GM18868 (cell line): ENCODE data around the gene AGFG1.
"Not testable (repeated sequence)": the region's sequence is repeated elsewhere in the genome, so short reads cannot be mapped to it uniquely, and the experiment has no call there.

Experiments
- ATAC-seq: cut with Tn5 transposase; IDR thresholded peaks from one replicate; pipeline ENCODE4 v1.9.1; 2021; ENCODE audit warnings: mild to moderate bottlenecking, moderate library complexity; ENCODE audit not compliant: unreplicated experiment

Gene AGFG1

DNA sequence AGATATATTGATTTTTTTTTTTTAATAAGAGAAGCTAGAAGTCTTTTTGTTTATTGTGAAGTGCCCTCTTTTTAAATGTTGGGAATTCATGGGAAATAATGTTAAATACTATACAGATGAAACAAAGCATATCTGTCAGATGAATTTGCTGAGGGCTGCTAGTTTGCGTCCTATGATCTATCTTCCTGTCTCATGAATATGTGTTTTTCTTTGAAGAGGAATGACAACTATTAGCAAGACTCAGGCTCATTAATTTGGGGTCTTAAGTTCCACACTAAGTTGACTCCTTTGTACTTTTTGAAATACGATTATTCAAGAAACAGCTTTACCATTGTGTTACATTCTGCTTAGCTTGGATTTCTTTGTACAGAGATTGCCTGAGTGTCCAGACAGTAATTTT, 57.9 kb downstream of the AGFG1 start:
- ATAC-seq: no peak

DNA sequence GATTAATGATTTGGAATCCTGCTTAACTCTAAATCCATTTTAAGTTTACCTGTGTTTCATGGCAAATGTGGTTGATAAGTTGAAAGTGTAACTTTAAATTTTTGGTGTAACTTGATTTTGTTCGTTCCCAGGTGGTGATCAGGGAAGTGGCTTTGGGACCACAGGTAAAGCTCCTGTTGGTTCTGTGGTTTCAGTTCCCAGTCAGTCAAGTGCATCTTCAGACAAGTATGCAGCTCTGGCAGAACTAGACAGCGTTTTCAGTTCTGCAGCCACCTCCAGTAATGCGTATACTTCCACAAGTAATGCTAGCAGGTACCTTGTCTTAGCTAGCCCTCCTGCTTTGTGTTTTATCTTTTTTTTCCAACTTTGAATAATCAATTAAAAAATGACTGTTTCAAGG, 62.8 kb downstream of the AGFG1 start:
- peak; percentile 95 for ATAC-seq

DNA sequence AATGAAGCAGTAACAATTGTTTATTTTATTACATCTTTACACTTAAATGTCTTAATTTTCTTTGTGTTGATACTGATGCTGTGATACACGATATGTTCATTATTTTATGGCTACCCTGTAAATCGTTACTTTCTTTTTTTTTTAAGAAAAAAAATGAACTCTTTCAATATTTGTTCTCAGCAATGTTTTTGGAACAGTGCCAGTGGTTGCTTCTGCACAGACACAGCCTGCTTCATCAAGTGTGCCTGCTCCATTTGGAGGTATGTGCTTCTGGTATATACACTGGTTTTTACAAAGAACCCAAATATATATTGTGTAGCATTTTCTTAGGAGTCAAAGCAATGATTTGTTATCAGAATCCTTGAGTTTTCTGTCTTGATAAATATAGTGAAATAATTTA, 64.5 kb downstream of the AGFG1 start:
- ATAC-seq: no peak

DNA sequence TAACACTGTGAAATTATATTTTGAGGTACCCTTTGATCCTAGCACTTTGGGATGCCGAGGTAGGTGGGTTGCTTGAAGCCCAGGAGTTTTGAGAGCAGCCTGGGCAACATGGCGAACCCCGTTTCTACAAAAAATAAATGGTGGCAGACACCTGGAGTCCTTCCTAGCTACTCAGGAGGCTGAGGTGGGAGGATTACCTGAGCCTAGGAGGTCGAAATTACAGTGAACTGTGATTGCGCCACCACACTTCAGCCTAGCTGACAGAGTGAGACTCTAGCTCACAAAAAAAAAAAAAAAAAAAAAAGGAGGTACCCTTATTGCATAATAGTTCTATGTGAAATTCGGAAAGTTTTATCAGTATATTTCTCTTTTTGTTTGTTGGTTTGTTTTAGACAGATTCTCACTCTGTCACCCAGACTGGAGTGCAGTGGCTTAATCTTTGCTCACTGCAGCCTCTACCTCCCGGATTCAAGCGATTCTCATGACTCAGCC, 67.6 kb downstream of the AGFG1 start:
- no peak for ATAC-seq

DNA sequence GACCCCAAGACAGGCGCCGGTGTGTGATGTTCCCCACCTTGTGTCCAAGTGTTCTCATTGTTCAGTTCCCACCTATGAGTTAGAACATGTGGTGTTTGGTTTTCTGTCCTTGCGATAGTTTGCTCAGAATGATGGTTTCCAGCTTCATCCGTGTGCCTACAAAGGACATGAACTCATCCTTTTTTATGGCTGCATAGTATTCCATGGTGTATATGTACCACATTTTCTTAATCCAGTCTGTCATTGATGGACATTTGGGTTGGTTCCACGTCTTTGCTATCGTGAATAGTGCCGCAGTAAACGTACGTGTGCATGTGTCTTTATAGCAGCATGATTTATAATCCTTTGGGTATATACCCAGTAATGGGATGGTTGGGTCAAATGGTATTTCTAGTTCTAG, 68.4 kb downstream of the AGFG1 start:
- ATAC-seq: not testable (repeated sequence)

DNA sequence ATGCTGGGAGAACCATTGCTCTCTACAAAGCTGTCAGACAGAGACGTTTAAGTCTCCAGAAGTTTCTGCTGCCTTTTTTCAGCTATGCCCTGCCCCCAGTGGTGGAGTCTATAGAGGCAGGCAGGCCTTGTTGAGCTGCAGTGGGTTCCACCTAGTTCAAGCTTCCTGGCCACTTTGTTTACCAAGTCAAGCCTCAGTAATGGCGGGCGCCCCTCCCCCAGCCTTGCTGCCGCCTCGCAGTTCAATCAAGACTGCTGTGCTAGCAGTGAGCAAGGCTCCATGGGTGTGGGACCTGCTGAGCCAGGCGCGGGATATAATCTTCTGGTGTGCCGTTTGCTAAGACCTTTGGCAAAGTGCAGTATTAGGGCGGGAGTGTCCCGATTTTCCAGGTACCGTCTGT, 74.0 kb downstream of the AGFG1 start:
- ATAC-seq: no peak

DNA sequence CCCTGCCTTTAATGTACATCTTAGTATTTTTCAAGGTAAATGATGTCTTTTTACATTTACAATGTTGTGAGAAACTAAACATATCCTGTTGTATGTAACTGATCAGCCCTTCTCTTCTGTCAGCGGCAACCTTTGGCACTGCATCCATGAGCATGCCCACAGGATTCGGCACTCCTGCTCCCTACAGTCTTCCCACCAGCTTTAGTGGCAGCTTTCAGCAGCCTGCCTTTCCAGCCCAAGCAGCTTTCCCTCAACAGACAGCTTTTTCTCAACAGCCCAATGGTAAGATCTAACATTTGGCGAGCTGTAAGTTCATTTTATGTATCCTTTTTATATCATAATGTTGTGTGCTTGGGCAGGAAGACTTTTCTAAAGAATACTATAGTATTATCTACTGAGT, 79.9 kb downstream of the AGFG1 start:
- ATAC-seq: no peak

DNA sequence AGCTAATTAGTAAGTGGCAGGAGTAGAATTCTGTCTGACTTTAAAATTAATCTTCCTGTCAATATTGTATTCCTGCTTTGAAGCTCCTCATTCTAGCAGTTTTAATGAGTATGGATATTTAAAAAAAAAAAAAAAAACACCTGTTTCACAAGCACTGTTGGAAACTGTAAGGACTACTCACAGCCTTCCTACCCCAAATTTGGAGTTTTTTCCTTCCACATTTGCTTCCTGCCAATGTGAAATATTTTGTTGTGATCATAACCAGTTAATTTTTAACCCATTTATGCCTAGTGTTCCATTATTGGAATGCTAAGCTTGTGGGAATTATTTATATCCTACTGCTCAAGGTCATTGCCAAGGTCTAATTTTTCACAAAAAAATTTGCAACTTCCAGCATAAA, 90.6 kb downstream of the AGFG1 start:
- no peak for ATAC-seq

DNA sequence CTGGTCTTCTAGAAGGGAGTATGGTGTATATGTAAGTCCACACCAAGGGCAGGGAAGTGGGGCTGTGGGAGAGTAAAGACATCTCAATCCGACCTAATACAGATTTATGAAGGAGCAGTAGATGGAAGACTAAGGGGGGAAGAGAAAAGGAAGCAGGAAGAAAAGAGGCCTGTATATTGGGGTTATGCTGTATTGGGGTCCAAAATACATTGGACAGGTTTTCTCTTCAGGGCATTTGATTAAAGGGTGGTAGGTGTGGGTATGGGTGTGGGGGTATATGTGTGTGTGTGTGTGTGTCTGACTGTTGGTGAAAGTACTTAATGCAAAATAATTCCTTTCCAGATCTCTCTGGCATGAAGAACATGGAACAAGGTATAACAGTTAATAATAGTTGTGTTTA, 93.1 kb downstream of the AGFG1 start:
- no peak for ATAC-seq

DNA sequence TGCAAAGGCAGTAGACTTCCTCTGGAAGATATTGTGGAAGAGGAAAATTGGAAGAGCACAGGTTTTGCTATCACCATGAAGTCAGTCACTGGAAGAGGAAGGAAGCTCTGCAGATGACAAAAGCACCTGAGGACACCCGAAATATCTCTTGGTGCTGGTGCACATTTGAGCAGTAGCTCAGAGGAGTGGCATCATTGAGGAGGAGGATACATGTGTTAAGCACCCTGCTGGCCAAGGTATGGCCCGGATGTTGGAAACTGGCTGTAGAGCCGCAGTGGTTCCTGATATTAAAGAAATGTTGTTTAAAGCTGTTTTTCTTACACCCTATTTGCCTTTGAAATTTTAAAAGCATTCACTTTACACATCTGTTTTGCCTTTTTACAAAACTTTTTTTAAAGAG, 94.1 kb downstream of the AGFG1 start:
- ATAC-seq: no peak

DNA sequence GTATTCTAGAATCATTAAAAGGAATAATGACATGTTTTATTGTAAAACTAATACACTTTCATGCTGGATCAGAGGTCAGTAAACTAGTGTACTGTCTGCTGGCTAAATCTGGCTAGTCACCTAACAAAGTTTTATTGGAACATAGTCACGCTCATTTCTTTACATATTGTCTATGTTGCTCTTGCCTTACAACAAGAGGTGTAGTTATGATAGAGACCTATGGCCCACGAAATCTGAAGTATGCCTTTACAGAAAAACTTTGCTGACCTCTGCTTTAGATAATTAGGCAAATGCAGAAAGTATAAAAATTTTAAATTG, 96.9 kb downstream of the AGFG1 start:
- no peak for ATAC-seq

DNA sequence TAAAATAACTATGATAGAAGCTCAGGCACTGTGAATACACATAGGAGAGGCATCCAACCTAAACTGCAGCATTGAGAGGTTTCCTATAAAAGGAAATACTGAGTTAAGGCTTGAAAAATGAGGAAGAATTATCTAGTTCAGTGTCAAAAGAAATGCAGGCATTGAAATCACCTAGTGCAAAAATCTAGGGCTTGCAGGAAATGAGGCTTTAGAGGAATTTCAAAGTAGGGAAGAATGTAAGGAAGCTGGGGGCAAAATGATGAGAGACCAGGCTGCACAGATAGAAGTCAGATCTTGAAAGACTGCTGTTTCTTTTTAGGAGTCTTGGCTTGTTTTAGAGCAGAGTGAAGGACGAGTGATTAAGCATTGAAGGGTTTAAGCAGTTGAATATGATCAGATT, 98.7 kb downstream of the AGFG1 start:
- no peak for ATAC-seq

DNA sequence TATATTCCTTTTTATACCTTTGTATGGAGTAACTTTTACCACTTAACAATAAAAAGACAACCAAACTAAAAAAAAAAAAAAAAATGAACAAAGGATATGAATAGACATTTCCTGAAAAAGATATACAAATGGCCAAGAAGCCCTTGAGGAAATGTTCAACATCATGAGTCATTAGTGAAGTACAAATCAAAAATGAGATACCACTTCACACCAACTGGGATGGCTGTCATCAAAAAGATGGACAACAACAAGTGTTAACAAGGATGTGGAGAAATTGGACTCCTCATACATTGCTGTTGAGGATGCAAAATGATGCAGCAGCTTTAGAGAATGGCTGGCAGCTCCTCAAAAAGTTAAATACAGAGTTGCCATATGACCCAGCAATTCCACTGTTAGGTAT, 104.2 kb downstream of the AGFG1 start:
- no peak for ATAC-seq

DNA sequence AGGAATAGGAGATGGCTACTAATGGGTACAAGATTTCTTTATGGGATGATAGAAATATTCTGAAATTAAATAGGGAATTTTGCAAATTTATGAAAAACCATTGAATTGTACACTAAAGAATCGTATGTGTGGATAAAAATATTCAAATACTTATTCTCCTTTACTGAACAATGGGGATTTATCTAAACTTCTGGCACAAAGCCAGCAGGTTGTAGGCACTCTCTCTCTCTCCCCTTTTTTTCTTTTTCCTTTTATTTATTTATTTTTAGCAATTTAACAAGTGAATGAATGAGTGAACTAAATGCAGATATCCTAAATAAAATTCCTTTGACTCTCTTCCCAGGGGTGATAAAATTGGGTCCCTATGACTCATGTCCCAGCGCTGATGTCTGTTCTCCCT, 104.9 kb downstream of the AGFG1 start:
- ATAC-seq: no peak

DNA sequence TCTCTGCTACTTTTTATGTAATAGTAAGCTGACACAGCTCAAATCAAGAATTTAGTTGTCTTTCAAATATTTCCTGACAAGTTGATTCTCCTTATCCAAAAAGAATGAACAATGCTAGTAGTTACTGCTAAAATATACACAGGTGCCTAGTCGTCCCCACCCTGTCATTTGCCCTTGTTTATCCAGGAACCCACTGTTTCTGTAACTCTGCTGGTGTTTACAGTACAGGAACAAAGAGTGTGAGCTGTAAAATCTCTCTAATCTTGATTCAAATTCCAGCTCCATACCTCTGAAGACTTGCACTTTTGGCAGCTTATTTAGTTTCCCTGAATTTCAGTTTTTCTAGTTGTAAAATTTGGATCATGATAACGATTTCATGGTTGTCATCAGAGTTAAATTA, 105.6 kb downstream of the AGFG1 start:
- ATAC-seq: no peak

DNA sequence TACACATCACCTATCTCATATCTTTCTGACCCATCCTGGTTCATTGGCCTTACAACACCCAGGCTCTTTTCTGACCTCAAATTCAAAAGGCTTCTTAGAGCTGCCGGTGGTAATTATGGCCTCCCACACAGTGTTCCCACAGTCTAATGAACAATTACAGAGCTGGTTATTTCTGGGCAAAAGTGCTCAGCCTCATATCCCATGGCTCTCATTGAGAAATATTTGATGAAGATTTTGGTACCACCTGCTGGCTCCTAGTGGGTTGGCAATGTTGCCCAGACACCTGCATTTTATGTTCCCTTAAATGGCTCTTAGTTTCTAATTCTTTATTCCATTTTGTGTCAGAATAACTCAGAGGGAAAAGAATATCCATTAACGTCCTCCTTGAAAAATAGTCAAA, 106.7 kb downstream of the AGFG1 start:
- ATAC-seq: no peak

DNA sequence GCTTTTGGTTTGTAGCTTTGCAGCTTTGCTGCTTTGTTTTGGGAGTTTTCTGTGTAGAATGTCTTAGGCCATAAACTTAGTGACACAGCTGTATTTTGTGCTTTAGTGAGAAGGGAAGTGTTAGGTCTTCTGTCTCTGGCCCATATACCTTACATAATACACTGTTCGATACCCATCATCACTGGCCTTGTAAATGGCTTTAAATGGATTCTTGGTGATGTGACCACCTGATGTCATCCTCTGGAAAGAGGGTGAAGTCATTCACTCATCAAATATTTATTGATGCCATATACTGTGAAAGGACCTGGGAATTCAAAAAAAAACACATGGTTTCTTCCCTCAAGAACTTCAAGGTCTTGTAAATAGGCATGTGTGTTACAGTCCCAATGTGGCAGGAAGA, 107.8 kb downstream of the AGFG1 start:
- no peak for ATAC-seq

DNA sequence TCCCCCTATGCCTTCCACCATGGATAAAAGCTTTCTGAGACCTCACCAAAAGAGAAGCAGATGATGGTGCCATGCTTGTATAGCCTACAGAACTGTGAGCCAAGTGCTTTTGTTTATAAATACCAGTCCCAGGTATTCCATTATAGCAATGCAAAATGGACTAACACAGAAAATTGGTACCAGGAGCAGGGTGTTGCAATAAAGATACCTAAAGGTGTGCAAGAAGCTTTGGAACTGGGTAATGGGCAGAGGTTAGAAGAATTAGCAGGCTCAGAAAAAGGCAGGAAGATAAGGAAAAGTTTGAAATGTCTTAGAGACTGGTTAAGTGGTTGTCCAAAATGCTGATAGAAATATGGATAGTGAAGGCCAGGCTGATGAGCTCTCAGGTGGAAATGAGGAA, 110.4 kb downstream of the AGFG1 start:
- no peak for ATAC-seq

DNA sequence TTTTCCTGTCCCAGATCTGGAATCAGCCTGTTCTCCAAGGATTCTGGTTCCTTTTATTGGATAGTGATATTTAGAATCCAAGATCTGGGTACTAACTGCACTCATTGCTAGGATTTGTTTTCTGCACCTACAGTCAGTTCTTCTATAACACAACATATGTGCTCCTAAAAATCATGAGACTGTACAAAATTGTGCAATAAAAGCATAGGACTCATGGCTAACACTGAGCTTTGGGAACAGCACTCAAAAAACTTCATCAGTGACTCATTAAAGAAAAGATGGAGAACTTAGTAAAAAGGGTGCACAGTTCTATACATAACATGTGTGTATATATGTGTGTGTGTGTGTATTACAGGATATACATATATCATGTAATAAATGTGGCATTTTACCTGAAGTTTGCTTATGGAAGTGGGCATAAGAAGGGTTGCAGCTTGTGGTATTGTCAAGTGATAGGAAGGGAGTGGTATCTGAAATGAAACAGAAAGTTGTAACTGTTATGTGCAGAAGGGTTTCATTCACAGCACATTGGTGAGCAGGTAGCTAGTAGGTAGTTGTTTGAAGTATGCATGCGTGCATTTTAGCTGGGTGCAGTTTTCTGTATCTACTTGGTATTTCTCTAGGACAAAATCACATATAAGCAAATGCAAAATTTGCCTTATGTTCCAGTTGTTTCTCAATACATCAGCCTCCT, 120.9 kb downstream of the AGFG1 start:
- ATAC-seq: peak; percentile 94

DNA sequence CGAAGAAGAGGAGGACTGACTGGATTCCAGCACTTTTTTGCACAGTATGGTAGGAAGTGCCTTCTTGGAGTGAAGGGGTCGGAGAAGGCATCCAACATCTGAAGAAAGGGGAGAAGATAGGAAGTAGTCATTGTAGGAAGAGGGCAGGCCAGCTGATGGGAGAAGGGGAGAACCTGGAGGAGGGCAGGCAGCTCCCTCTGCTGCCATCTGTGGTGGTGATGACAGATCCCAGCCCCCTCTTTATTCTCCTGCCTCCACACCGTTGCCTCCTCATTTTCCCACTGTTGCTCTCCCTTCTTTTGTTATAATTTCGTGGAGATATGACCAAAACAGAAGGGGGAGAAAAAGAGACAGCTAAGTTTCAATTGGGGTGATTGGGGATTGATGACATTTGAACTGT, 123.8 kb downstream of the AGFG1 start:
- no peak for ATAC-seq

DNA sequence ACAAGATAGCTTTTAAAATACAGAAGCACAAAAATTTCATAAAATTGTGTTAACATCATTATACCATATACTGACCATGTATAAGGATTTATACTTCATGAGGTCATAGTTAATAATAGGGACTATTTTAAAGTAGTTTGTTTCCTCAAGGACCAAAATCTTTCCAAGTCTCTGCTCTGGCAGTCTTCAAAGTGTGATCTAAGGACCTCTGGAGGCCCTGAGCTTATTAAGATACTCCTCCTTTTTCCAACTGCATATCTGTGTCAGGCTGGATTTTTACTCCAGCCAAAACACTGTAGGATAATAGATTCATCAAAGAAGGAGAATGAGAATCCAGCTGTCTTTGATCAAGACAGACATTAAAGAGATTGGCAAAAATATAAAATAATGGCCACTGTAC, 125.1 kb downstream of the AGFG1 start:
- no peak for ATAC-seq

DNA sequence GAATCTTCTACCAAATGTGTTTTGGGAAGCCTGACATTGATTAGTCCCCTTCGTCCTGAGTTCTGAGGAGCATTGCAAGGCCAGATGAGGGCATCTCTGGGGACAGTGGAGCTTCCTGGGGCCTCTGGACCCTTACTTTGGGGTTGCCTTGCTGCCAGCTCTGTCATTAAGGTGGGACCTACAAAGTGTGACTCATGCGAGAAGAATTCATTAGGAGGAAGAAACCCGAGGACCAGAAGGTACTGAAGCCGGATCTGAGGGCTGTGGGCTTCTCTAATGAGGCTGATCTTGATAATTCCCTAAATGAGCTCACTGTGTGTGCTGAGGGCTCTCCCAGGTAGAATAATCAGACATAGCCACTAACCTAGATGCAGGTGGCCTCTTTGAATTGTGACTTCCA, 126.0 kb downstream of the AGFG1 start:
- ATAC-seq: no peak

DNA sequence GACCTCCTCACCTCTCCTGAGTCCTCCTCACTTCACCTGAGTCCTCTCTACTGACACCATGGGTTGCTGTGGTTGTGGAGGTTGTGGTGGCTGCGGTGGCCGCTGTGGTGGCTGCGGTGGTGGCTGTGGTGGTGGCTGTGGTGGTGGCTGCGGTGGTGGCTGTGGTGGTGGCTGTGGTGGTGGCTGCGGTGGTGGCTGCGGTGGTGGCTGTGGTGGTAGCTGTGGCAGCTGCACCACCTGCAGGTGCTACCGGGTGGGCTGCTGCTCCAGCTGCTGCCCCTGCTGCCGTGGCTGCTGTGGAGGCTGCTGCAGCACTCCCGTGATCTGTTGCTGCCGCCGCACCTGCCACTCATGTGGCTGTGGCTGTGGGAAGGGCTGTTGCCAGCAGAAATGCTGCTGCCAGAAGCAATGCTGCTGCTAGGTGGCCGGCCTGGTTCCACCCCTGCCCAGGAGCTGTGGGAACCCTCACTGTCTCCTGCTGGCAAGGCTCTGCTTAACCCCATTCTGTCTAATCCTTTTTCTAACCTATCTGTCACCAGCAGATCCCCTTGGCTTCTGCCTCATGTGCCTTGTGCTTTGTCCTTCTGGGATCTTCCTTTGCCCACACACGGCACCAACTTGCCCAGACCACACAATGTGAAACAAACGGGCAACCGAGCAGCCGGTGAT, 127.0 kb downstream of the AGFG1 start, which contains the start of gene SCYGR2:
TSS of gene SCYGR2 (plus strand) at position 59 of the 669 bp plus-strand sequence. CDS start at position 59, 0 bp downstream.
- not testable (repeated sequence) for ATAC-seq
